ACC112 (cell line): Measurements from ENCODE around the gene ISLR.

Experiments
- H2AFZ ChIP-seq: fragments of 200-600 bp; sonication (generic); one replicate; pipeline ENCODE4 v1.6.0; 2017; ENCODE audit warnings: antibody characterized with exemption, low read length; ENCODE audit not compliant: unreplicated experiment
- H3K27ac ChIP-seq: fragments of 200-600 bp; sonication (generic); 2 replicates; pipeline ENCODE4 v1.5.1; 2014; ENCODE audit warnings: low read depth, mild to moderate bottlenecking, antibody characterized with exemption, low read length, moderate library complexity
- H3K27me3 ChIP-seq: fragments of 200-600 bp; sonication (generic); 2 replicates; pipeline ENCODE4 v1.6.1; 2014; ENCODE audit warnings: mild to moderate bottlenecking, antibody characterized with exemption, low read length, moderate library complexity, mixed read lengths; ENCODE audit not compliant: insufficient read depth
- H3K36me3 ChIP-seq: fragments of 200-600 bp; sonication (generic); 2 replicates; pipeline ENCODE4 v1.6.1; 2016; ENCODE audit warnings: mild to moderate bottlenecking, antibody characterized with exemption, low read length, moderate library complexity, mixed read lengths; ENCODE audit not compliant: insufficient read depth
- H3K4me1 ChIP-seq: fragments of 200-600 bp; sonication (generic); one replicate; pipeline ENCODE4 v1.6.1; 2016; ENCODE audit warnings: low read length, mixed read lengths; ENCODE audit not compliant: insufficient read depth, unreplicated experiment, control insufficient read depth
- H3K4me3 ChIP-seq: fragments of 200-600 bp; sonication (generic); 2 replicates; pipeline ENCODE4 v1.5.1; 2014; ENCODE audit warnings: mild to moderate bottlenecking, low read depth, low read length
- H3K79me2 ChIP-seq: fragments of 200-600 bp; sonication (generic); one replicate; pipeline ENCODE4 v1.6.0; 2016; ENCODE audit warnings: low read length; ENCODE audit not compliant: control insufficient read depth, unreplicated experiment, insufficient read depth

Gene ISLR

DNA sequence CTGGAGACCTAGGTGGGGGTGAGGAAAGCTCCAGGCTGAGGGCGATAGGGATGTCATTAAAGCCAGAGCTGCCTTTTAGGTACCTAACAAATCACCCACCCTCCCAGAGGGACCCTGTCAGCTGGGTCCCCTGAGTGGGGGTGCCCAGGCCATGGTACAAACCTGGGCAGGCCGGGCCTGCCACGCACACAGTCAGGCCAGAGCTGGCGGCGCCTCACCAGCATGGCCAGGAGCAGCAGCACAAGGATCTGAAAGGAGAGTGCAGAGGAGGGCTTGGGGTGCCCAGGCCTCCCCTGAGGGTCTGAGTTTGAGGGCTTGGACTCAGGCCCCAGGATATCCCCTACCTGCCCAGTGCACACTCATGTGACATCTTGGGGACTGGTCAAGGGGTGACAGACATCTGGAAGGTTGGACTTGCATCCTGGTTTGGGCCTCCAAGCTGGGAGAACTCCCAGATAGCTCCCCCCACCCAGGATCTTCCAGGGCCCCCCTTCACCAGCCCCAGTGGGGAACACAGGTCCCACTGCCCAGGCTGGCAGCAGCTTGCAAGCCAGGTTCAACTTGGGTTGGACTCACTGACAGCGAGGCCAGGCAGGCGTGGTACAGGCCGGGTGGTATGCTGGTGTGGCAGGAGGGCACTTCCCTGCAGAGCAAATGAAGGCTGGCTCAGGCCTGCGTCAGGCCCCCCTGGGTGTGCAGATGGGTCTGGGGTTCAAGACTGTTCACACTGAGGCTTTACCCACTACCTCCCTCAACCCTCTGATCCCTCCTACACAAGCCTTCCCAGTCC is 23.9 kb downstream of the ISLR start:
- no peak overlapping the region for H2AFZ ChIP-seq
- peaks cover 74% of the 10 kb centered on the region for H3K4me1 ChIP-seq
- no peaks in the 10 kb centered on the region for H3K79me2 ChIP-seq
- no peak overlapping the region for H3K27ac ChIP-seq
- no peak overlapping the region for H3K4me3 ChIP-seq
- no peaks in the 10 kb centered on the region for H3K27me3 ChIP-seq
- H3K36me3 ChIP-seq: no peaks in the 10 kb centered on the region

DNA sequence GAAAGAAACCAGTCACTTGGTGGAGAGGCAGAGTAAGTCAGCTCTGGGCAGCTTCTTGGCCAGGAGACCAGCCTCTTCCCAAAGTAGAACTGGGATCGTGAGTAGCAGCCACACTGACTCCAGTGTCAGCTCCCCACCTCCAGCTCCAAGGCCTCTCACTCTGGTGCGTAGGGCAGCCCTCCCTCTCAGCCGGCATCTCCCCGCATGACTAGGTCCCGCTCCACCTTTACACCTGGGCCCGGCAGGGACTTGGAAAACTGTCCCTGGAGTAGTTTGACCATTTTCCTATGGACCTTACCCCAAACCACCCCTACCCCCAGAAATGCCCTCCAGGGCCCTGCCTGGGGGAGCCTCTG is 25.8 kb downstream of the ISLR start:
- Histone ChIP-seq H3K4me3 (no peak overlapping the region), H2AFZ (no peak overlapping the region), H3K27ac (no peak overlapping the region), H3K36me3 (no peaks in the 10 kb centered on the region), H3K27me3 (no peaks in the 10 kb centered on the region), H3K4me1 (peaks cover 67% of the 10 kb centered on the region), H3K79me2 (no peaks in the 10 kb centered on the region)

DNA sequence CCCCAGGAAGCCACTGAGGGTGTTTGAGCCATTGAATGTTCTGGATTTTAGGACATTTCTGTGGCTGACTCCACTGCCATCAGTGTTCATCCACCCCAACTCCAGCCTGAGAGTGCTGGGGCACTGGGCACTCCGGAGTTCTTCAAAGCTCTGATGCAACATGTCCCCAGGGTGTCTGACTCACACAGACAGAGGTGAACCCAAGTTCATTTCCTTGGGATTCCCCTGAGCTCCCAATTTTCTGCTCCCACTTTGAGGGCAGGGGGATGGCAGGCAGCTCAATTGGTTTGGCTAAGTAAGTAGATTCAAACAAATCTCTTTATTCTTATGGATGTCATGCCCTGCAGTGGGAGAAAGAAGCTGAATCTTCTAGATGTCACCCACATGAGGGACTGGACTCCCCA is 26.9 kb downstream of the ISLR start:
- Histone ChIP-seq H3K4me1 (peaks cover 66% of the 10 kb centered on the region), H2AFZ (no peak overlapping the region), H3K27me3 (no peaks in the 10 kb centered on the region), H3K36me3 (no peaks in the 10 kb centered on the region), H3K79me2 (no peaks in the 10 kb centered on the region), H3K4me3 (peak overlapping the region; percentile 53), H3K27ac (peak overlapping the region; percentile 80)

DNA sequence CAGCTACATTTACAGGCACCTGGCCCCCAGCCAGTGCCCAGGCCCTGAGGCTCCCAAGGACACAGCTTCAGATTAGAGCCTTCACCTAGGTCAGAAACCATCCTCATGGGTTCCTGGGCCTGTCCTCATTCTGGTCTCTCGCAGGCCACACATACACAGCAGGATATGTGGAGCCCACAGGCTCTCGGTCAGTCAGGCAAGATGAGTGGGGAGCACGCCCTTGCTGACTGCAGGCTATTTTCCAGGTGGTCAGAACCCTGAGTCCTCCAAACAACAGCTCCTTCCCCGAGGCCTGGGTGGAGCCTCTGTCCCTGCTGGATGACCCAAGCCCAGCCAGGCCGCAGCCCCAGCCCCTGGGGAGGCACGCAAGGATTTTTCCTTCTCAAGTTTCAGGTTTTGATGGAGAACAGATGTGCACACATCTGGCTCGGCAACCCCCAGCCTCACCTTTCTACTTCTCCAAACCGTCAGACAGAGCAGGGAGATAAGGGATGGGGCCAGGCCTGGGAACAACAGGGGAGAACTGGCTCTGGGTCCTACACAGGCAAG is 27.4 kb downstream of the ISLR start:
- Histone ChIP-seq H3K27me3 (no peaks in the 10 kb centered on the region), H3K36me3 (no peaks in the 10 kb centered on the region), H3K4me3 (peak overlapping the region; percentile 53), H3K27ac (peak overlapping the region; percentile 80), H2AFZ (no peak overlapping the region), H3K4me1 (peaks cover 63% of the 10 kb centered on the region), H3K79me2 (no peaks in the 10 kb centered on the region)

DNA sequence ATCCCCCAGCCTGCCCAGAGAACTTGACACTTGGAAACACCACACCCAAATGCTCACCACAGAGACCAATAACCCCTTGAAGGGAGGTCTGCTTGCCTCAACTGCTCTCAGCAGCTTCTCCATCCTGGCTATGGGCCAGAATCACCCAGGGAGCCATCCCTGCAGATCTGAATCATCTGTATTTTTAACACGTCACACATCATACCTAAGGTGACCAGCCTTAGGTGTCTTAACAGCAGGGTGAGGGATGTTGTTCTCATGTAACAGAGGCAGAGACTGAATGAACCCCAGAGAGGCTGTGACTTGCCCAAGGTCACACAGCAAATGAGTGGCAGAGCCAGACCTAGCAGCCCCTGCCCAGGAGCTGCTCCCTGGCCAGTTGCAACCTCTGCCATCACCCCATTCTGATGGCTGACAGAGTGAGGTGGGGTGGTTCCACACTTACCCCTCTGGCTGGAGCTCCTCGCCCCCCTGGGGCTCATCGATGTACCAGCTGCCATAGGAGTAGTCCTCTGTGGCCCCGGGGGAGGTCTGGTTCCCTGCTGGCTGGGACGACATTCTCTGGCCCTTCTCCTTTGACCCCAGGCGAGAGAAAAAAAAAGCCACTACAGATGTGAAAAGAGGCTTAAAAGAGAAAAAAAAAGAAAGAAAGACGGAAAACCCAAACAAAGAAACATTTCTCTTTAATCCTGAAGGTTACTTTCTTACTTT is 28.4 kb downstream of the ISLR start:
- H3K27ac ChIP-seq: peak overlapping the region; percentile 80; the same call in 1 of the 2 replicates
- no peaks in the 10 kb centered on the region for H3K79me2 ChIP-seq
- no peaks in the 10 kb centered on the region for H3K27me3 ChIP-seq
- H2AFZ ChIP-seq: no peak overlapping the region
- H3K36me3 ChIP-seq: no peaks in the 10 kb centered on the region
- H3K4me1 ChIP-seq: peaks cover 54% of the 10 kb centered on the region
- H3K4me3 ChIP-seq: no peak overlapping the region

DNA sequence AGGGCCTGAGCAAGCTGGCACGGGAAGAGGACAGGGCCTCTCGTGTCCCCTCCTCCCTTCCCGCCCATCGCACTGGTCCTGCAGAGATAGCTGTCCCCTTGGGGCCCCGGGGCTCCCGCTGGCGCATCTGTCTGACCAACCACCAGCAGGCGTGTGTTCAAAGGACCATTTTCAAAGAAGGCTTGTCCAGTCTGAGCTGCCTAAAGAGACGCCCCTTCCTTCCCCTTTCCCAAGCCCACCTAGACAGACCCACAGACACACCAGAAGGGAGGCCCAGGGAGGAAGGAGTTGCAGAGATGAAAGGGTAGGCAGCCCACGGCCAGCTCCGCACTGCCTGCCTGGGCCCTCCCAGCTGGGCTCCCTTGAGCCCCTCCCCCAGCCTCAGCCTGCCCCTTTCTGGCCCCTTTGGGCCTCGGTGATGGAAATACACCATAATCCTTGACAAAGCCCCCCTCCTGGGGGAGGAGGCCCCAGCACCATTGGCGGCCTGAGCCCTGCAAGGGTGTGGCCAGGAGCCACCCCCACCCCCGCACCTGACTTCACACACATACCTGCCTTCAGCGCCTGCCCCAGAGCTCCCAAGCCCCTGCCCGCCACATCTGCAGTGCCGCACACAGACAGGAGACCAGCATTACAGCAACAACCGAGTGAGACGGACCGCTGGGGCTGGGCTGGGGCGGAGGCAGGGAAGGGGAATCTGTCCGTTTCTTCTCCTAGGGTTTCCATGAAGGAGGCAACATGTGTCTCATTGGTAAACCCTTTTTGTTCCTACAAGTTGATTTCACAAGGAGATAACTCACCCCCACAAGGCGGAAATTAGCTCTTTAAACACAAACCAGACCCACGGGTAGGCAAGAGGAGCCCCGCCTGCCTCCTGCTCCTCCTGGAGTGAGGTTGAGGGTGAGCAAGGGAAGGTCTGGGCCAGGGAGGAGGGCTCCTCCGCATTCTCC is 29.2 kb downstream of the ISLR start, which contains the start of gene STRA6:
TSS of gene STRA6 (minus strand) at position 336 of the 950 bp plus-strand sequence. CDS start 520 bp downstream, outside the sequence.
- H3K27ac ChIP-seq: peak within 1 kb of the TSS; percentile 80; the same call in 1 of the 2 replicates
- no peak within 1 kb of the TSS for H2AFZ ChIP-seq
- H3K79me2 ChIP-seq: no peaks in the 10 kb centered on the region
- H3K4me1 ChIP-seq: peaks cover 46% of the 10 kb centered on the region
- H3K4me3 ChIP-seq: no peak within 1 kb of the TSS
- no peaks in the 10 kb centered on the region for H3K27me3 ChIP-seq
- no peaks in the 10 kb centered on the region for H3K36me3 ChIP-seq

DNA sequence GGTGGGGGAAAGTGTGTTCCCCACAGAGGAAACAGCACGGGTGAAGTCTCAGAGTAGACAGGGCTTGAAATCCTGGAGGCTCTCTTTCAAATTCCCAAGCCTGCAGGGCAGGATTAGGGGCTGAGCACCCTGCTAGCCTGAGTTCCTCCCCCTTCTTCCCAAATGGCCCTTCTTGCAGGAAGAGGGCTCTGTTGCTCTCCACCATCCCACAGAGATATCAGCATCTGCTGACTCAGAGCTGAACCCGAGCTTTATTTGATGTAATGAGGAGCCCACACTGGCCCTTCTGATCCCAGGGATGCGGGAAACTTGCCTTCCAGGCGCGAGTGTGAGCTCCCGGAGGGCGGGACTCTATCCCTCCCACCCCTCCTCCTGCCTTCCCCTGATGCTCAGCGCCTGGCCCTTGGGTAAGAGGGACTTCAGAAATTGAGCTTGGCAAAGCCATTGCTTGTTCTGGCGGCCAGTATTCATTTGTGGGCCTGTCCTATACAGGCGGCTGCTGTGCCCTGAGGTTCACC is 30.5 kb downstream of the ISLR start:
- Histone ChIP-seq H3K27ac (no peak overlapping the region), H3K4me1 (peaks cover 37% of the 10 kb centered on the region), H2AFZ (no peak overlapping the region), H3K27me3 (0 out of 2 replicates have a peak, but pooled peaks cover 3% of the 10 kb centered on the region), H3K4me3 (no peak overlapping the region), H3K36me3 (no peaks in the 10 kb centered on the region), H3K79me2 (no peaks in the 10 kb centered on the region)

DNA sequence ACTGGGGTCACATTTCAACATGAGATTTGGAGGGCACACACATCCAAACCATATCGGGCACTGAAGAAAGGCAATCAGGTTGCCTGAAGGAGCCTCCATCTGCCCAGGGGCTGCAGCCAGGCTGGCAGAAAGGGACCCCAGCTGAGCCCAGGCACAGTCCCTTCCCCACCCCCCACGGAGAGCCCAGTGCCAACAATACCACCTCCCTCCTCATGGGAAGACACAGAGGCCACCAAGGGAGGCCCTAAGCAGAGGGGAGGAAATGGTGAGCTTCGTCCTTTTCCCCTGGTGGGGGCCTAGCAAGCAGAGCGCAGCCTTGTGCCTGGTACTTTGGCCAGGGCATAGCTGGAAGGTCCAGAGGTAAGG is 32.1 kb downstream of the ISLR start:
- Histone ChIP-seq H3K36me3 (no peaks in the 10 kb centered on the region), H3K4me1 (peaks cover 40% of the 10 kb centered on the region)

DNA sequence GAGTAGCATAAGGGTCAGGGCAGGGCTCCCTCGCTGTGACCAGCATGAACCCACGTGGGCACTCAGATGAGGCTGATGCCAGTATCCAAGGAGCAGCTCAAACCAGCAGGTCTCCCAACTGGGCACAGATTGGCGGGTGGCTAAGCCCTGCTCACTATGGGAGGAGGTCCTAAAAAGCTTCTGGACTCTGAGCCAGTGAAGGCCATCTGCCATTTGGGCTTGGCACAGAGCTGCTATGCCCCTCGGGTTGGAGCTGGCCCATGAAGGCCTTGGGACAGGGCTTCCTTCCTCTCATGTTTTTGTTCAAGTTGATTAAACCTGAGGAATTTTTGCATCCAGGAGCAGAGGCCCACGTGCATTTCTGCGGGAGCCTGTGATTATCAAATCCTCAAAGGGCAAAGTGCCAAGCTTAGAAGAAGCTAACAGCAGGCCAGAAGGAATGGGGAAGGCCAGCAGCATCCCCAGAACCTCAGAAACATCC is 33.3 kb downstream of the ISLR start:
- Histone ChIP-seq H3K27me3 (0 out of 2 replicates have a peak, but pooled peaks cover 3% of the 10 kb centered on the region), H3K4me3 (no peak overlapping the region), H3K4me1 (peaks cover 31% of the 10 kb centered on the region), H3K36me3 (no peaks in the 10 kb centered on the region), H3K27ac (no peak overlapping the region), H2AFZ (no peak overlapping the region), H3K79me2 (no peaks in the 10 kb centered on the region)

More for the DNA sequence above, 32.1 kb downstream of the ISLR start:
- H3K27me3 ChIP-seq: 0 out of 2 replicates have a peak, but pooled peaks cover 3% of the 10 kb centered on the region
- H3K4me3 ChIP-seq: no peak overlapping the region
- no peaks in the 10 kb centered on the region for H3K79me2 ChIP-seq
- no peak overlapping the region for H2AFZ ChIP-seq
- H3K27ac ChIP-seq: no peak overlapping the region
